ENCODE measurements around the gene P2RY2. TPM values are rescaled to one million over a fixed set of nuclear protein-coding genes. Genes with fewer than 3 reads are reported as not detected.

P2RY2 gene
- total and polyA plus RNA-seq, 4 donors, result 1.8 to 3.7 (median 2.2) TPM

- TF ChIP-seq CTCF (IDR thresholded peaks at IDR 0.05; ENCODE audit: low read depth, low read length, missing input control), result no peak
Measured at GRCh38 chr11:73271936-73272679, 54.0 kb downstream of the P2RY2 start, which contains the start of gene P2RY6 (continued).

GRCh38 chr11:73272680-73273038 is 54.6 kb downstream of the P2RY2 start:
- no peak overlapping the region for H3K27ac ChIP-seq (ENCODE audit: low read depth in 1 of 2, low read length in 2 of 2)
- 91% methylated on average over 7 of the region's 7 CpGs for WGBS

More at GRCh38 chr11:73272680-73273038, 54.6 kb downstream of the P2RY2 start:
- H3K4me1 ChIP-seq (ENCODE audit: control insufficient read depth in 4 of 4, insufficient read depth in 4 of 4, low read length in 3 of 4), result no peaks in the 10 kb centered on the region
- H3K4me3 ChIP-seq (ENCODE audit: low read depth in 1 of 3, low read length in 3 of 3), result no peak overlapping the region
- no peaks in the 10 kb centered on the region for H3K27me3 ChIP-seq (ENCODE audit: control insufficient read depth in 4 of 4, insufficient read depth in 4 of 4, low read length in 3 of 4)
- H3K36me3 ChIP-seq (ENCODE audit: control insufficient read depth in 4 of 4, insufficient read depth in 3 of 4, low read depth in 1 of 4, low read length in 3 of 4), result no peaks in the 10 kb centered on the region
- H3K9ac ChIP-seq (ENCODE audit: low read depth in 1 of 2, low read length in 2 of 2), result no peak overlapping the region
- no peaks in the 10 kb centered on the region for H3K9me3 ChIP-seq (ENCODE audit: control insufficient read depth in 4 of 4, low read length in 3 of 4)
- DNase-seq (ENCODE audit: low spot score), result no peak
- TF ChIP-seq ZBTB33 (IDR thresholded peaks at IDR 0.05) (no peak), HNF4A (conservative IDR thresholded peaks at IDR 0.05) (no peak), MAX (IDR thresholded peaks at IDR 0.05) (no peak), RXRA (IDR thresholded peaks at IDR 0.05) (no peak), ATF3 (IDR thresholded peaks at IDR 0.05) (no peak), NR2F2 (IDR thresholded peaks at IDR 0.05) (no peak), TAF1 (conservative IDR thresholded peaks at IDR 0.05) (no peak), CTCF (IDR thresholded peaks at IDR 0.05; ENCODE audit: low read depth, low read length, missing input control) (no peak), FOXA2 (IDR thresholded peaks at IDR 0.05) (no peak), HNF4G (IDR thresholded peaks at IDR 0.05) (no peak)

Data from liver (tissue), 9 donors.